ENCODE measurements around the gene PPP1R27. TPM values are rescaled to one million over a fixed set of nuclear protein-coding genes. Genes with fewer than 3 reads are reported as not detected.
A peak's percentile ranks its signal among the peaks of the same experiment; 100 is the strongest.

PPP1R27 gene
- total RNA-seq, 2 donors from 2014 or later: 1.6 TPM; not detected in 1

- peak overlapping the region in 1 of 2 donors; percentile 95 for H3K4me3 ChIP-seq
- H3K27ac ChIP-seq: peak overlapping the region; percentile 90 to 96
- no peaks in the 10 kb centered on the region for H3K9me3 ChIP-seq
- no peak for DNase-seq (ENCODE audit: low spot score)
- peaks cover 0 to 10% of the 10 kb centered on the region in 2 donors for H3K36me3 ChIP-seq
- 53% methylated on average over 25 of the region's 30 CpGs for WGBS
- peaks cover 21% of the 10 kb centered on the region for H3K4me1 ChIP-seq (replicated peaks)
- no peaks in the 10 kb centered on the region for H3K27me3 ChIP-seq (replicated peaks; ENCODE audit: insufficient read depth)
- no peak for TF ChIP-seq CTCF (IDR thresholded peaks at IDR 0.05)
- TF ChIP-seq POLR2AphosphoS5 (IDR thresholded peaks at IDR 0.05): no peak
- TF ChIP-seq POLR2A (IDR thresholded peaks at IDR 0.05): no peak
- intact Hi-C loops (cut with DNase I): no loop called here
Measured at GRCh38 chr17:81868674-81869220, 33.9 kb upstream of the PPP1R27 start.

DNA sequence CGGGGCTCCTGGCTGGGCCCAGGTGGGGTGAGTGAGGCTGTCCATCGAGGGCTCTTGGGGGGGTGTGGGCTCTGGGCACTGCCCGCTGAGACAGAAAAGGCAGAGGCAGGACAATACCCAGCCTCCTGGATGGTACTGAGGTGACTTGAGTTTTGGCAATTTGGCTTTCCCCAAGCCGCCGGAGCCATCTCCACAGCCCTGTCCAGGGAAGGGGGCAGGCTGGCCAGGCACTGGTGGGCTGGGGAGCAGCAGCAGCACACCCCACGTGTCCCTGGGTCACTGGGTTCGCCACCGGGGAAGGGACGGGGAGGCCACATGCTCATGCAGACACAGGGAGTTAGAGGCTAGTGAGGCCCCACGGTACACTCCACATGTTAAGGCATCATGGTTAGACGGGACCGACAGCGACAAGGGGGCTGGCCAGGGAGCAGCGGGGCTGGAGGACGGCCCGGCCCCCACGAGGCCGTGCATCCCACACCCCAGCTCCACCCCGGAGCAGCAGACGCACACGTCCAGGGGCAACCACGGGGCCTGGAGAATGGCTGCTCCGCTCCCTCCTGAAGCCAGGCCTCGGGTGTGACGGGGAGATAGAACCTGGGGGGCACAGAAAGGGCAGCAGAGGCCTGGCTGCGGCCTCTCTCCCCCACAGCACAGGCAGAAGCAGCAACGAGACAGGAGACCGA lies 33.3 kb upstream of the PPP1R27 start:
- peaks cover 21% of the 10 kb centered on the region for H3K4me1 ChIP-seq (replicated peaks)
- no peak for TF ChIP-seq POLR2A (IDR thresholded peaks at IDR 0.05)
- no peak for TF ChIP-seq POLR2AphosphoS5 (IDR thresholded peaks at IDR 0.05)
- no peak for TF ChIP-seq CTCF (IDR thresholded peaks at IDR 0.05)
- peaks cover 0 to 10% of the 10 kb centered on the region in 2 donors for H3K36me3 ChIP-seq
- H3K4me3 ChIP-seq: no peak overlapping the region
- H3K27ac ChIP-seq: peak overlapping the region; percentile 90 to 96
- no peaks in the 10 kb centered on the region for H3K9me3 ChIP-seq
- 56% methylated on average over 23 of the region's 28 CpGs for WGBS
- no peak for DNase-seq (ENCODE audit: low spot score)
- no peaks in the 10 kb centered on the region for H3K27me3 ChIP-seq (replicated peaks; ENCODE audit: insufficient read depth)
- intact Hi-C loops (cut with DNase I): no loop called here

- TF ChIP-seq CTCF (IDR thresholded peaks at IDR 0.05) (no peak), POLR2A (IDR thresholded peaks at IDR 0.05) (no peak), POLR2AphosphoS5 (IDR thresholded peaks at IDR 0.05) (no peak)
- H3K9me3 ChIP-seq: no peaks in the 10 kb centered on the region
- H3K27me3 ChIP-seq (replicated peaks; ENCODE audit: insufficient read depth): no peaks in the 10 kb centered on the region
- H3K4me3 ChIP-seq: no peak overlapping the region
- H3K36me3 ChIP-seq: peaks cover 0 to 10% of the 10 kb centered on the region in 2 donors
- WGBS: 49% methylated on average over 23 of the region's 23 CpGs
- no peak for DNase-seq (ENCODE audit: low spot score)
- H3K4me1 ChIP-seq (replicated peaks): peaks cover 21% of the 10 kb centered on the region
- intact Hi-C loops (cut with DNase I): no loop called here
- peak overlapping the region; percentile 57 to 96 for H3K27ac ChIP-seq
Measured at GRCh38 chr17:81867170-81867990, 32.5 kb upstream of the PPP1R27 start.

DNA sequence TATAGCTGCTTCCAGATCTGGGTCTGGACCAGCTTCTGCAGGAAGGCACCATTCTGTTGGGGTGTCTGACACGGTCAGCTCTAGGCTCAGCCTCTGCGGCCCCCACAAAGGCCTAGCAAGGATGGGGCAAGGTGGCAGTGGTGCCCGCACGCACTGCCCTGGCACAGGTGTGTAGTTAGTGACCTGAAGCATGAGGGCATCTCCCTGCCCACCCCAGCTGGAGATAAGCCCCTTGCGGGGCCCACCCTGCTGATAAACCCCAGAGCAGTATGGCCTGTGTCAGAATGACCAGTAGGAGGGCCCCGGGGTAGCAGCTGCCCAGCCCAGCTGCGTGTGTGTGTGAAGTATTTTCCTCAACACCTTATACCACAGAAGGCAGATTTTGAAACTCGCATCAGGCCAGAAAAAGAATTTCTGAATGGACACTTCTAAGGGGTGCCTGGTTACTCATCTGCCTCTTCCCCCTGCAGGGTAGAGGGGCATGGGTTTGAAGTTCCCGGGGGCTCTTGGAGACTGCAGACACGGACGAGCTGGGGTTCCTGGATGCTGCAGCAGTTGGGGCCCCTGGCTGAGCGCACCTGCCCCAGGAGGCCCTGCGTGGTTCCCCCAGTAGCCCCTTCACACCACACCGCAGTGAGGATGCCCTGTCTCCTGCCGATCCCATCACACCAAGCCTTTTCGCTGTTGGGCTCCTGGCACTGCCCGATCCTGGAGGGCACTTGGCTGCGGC lies 31.8 kb upstream of the PPP1R27 start:
- WGBS: 85% methylated on average over 18 of the region's 18 CpGs
- Histone ChIP-seq H3K4me1 (replicated peaks) (peaks cover 20% of the 10 kb centered on the region), H3K27me3 (replicated peaks; ENCODE audit: insufficient read depth) (no peaks in the 10 kb centered on the region), H3K27ac (peak overlapping the region in 1 of 2 donors; percentile 96), H3K4me3 (no peak overlapping the region), H3K36me3 (peaks cover 0 to 10% of the 10 kb centered on the region in 2 donors), H3K9me3 (no peaks in the 10 kb centered on the region)
- no peak for DNase-seq (ENCODE audit: low spot score)
- TF ChIP-seq CTCF (IDR thresholded peaks at IDR 0.05): no peak
- TF ChIP-seq POLR2AphosphoS5 (IDR thresholded peaks at IDR 0.05): no peak
- intact Hi-C loops (cut with DNase I): no loop called here
